ENCODE data around the gene KLF3. TPM values are rescaled to one million over a fixed set of nuclear protein-coding genes. Genes with fewer than 3 reads are reported as not detected.

The KLF3 gene
- total and polyA plus RNA-seq, 4 donors = 14.7 to 53.6 (median 39.2) TPM

DNA sequence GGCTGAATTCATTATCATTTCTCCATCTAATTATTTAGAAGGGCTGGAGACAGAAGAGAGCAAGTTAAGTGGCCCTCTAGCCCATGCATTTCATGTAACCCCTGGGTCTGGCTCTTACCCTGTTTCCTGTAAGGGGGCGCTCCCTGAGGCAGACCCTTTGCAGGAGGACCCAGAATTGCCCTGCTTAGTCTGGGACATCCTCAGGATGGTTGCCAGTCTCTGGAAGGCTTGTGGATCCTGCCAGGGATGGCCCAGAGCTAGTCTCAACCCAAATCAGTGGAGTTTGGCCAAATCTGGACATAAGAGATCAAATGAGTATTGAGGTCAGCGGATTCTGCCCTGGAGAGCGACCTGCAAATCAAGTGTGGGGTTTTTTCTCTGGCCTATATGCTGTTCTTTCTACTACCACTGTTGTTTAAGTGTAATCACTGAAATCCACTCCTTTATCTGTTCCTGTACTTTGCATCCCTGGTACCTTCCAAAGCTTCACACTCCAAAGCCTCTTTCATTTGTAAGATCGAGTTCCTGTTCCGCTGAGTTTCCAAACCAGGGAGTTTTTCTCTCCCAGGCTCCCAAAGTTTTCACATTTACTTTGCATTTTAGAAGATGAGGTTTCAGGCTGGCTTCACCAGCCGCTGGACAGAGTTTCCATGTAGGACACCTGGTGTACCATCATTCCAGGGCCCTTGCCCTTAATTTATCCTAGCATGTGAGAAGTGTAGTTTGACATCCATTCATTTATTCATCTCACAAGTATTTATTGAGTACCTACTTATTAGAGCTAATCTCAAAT is 6.3 kb downstream of the KLF3 start:
- WGBS, 2 donors = 72 to 86% methylated on average over 6 of the region's 6 CpGs
- TF ChIP-seq, protein P1, sequence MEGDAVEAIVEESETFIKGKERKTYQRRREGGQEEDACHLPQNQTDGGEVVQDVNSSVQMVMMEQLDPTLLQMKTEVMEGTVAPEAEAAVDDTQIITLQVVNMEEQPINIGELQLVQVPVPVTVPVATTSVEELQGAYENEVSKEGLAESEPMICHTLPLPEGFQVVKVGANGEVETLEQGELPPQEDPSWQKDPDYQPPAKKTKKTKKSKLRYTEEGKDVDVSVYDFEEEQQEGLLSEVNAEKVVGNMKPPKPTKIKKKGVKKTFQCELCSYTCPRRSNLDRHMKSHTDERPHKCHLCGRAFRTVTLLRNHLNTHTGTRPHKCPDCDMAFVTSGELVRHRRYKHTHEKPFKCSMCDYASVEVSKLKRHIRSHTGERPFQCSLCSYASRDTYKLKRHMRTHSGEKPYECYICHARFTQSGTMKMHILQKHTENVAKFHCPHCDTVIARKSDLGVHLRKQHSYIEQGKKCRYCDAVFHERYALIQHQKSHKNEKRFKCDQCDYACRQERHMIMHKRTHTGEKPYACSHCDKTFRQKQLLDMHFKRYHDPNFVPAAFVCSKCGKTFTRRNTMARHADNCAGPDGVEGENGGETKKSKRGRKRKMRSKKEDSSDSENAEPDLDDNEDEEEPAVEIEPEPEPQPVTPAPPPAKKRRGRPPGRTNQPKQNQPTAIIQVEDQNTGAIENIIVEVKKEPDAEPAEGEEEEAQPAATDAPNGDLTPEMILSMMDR (IDR thresholded peaks at IDR 0.05; ENCODE audit: control extremely low read depth, extremely low read depth) = no peak
- Histone ChIP-seq H3K36me3 (ENCODE audit: control insufficient read depth in 4 of 4, insufficient read depth in 4 of 4, low read length in 4 of 4) (no peaks in the 10 kb centered on the region), H3K9ac (ENCODE audit: insufficient read depth in 1 of 2, low read length in 2 of 2) (no peak overlapping the region), H3K27ac (ENCODE audit: low read depth in 1 of 2, low read length in 1 of 2) (peak overlapping the region; percentile 37 to 84), H3K9me3 (ENCODE audit: control insufficient read depth in 4 of 4, insufficient read depth in 3 of 4, low read length in 3 of 4) (no peaks in the 10 kb centered on the region), H3K4me1 (ENCODE audit: control insufficient read depth in 5 of 5, insufficient read depth in 5 of 5, low read length in 5 of 5) (peaks cover 29 to 96% (median 56%) of the 10 kb centered on the region in 5 donors), H3K4me3 (no peak overlapping the region), H3K27me3 (ENCODE audit: control insufficient read depth in 3 of 3, insufficient read depth in 3 of 3, low read length in 2 of 3) (no peaks in the 10 kb centered on the region)
- ATAC-seq (ENCODE audit: insufficient read depth, low FRiP score) = no peak
- DNase-seq = no peak

DNA sequence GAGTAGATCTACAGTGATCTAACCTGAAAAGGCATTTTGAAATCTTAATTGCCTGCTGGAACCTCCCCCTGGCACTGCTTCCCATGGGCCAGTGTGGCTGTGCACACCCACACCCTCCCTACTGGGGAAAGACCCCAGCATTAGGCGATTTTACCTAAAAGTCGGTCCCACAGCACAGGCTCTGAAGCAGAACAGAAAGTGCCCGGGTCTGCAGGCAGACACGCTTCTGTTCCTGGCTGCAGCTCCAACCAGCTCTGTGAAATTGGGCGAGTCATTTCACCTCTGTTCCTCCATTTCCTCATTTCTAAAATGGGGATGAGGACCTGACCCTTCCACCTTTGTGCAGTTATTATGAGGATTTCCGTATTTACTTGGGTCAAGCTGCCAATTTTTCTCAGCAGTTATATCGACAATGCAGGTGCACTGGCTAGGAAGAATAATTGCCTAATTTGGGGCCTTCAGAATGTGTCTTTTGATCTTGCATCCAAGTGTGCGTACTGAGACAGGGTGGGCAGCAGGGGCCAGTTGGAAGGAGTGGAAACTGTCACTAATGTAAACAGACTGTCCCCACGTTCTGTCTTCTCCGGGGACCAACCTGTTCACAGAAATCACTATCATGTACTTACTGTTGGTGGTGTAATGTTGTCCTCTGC is 7.1 kb downstream of the KLF3 start:
- Histone ChIP-seq H3K36me3 (ENCODE audit: control insufficient read depth in 4 of 4, insufficient read depth in 4 of 4, low read length in 4 of 4) (no peaks in the 10 kb centered on the region), H3K27ac (ENCODE audit: low read depth in 1 of 2, low read length in 1 of 2) (peak overlapping the region; percentile 21 to 89), H3K27me3 (ENCODE audit: control insufficient read depth in 3 of 3, insufficient read depth in 3 of 3, low read length in 2 of 3) (no peaks in the 10 kb centered on the region), H3K9ac (ENCODE audit: insufficient read depth in 1 of 2, low read length in 2 of 2) (no peak overlapping the region), H3K4me1 (ENCODE audit: control insufficient read depth in 5 of 5, insufficient read depth in 5 of 5, low read length in 5 of 5) (peaks cover 29 to 90% (median 53%) of the 10 kb centered on the region in 5 donors), H3K4me3 (no peak overlapping the region), H3K9me3 (ENCODE audit: control insufficient read depth in 4 of 4, insufficient read depth in 3 of 4, low read length in 3 of 4) (no peaks in the 10 kb centered on the region)
- 22 to 27% methylated on average over 10 of the region's 10 CpGs for WGBS, 2 donors
- TF ChIP-seq, protein P1 (IDR thresholded peaks at IDR 0.05; ENCODE audit: control extremely low read depth, extremely low read depth) = no peak
- ATAC-seq (ENCODE audit: insufficient read depth, low FRiP score) (peak; percentile 10), DNase-seq (no peak)

DNA sequence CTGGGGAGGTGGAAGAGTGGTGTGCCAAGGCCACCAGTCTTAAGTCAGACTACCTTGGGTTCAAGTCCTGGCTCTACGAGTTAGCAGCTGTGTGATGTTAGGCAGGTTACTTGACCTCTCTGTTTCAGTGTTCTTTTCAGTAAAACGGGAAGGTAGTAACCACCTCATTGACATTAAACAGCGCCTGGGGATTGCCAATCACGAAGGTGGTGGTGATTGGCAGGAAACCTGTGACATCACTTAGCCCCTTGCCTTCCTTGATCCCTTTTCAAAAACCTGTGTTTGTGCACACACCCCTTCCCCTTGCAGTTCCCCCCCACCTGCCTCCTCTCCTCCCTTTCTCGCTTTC is 7.6 kb downstream of the KLF3 start:
- DNase-seq (no peak), ATAC-seq (ENCODE audit: insufficient read depth, low FRiP score) (no peak)
- WGBS, 2 donors = 47 to 75% methylated on average over 5 of the region's 5 CpGs
- TF ChIP-seq, protein P1 (IDR thresholded peaks at IDR 0.05; ENCODE audit: control extremely low read depth, extremely low read depth) = no peak
- Histone ChIP-seq H3K27ac (ENCODE audit: low read depth in 1 of 2, low read length in 1 of 2) (peak overlapping the region; percentile 64 to 89), H3K4me1 (ENCODE audit: control insufficient read depth in 5 of 5, insufficient read depth in 5 of 5, low read length in 5 of 5) (peaks cover 29 to 85% (median 55%) of the 10 kb centered on the region in 5 donors), H3K9me3 (ENCODE audit: control insufficient read depth in 4 of 4, insufficient read depth in 3 of 4, low read length in 3 of 4) (no peaks in the 10 kb centered on the region), H3K9ac (ENCODE audit: insufficient read depth in 1 of 2, low read length in 2 of 2) (no peak overlapping the region), H3K4me3 (no peak overlapping the region), H3K27me3 (ENCODE audit: control insufficient read depth in 3 of 3, insufficient read depth in 3 of 3, low read length in 2 of 3) (no peaks in the 10 kb centered on the region), H3K36me3 (ENCODE audit: control insufficient read depth in 4 of 4, insufficient read depth in 4 of 4, low read length in 4 of 4) (no peaks in the 10 kb centered on the region)

All from lung (tissue), 12 donors.